Kidney epithelial cell (primary cell): Measurements from ENCODE around the gene ASB6. TPM values are rescaled to one million over a fixed set of nuclear protein-coding genes. Genes with fewer than 3 reads are reported as not detected.
"Not testable (repeated sequence)": the region's sequence is repeated elsewhere in the genome, so short reads cannot be mapped to it uniquely, and the experiment has no call there.

Experiments used
- DNase-seq: peaks from one replicate; pipeline ENCODE4 v3.0.0-alpha.2; 2010; ENCODE audit warnings: low read depth
- H3K27me3 ChIP-seq: 2 replicates; pipeline ENCODE4 v1.6.0; 2011; ENCODE audit warnings: low read length; ENCODE audit not compliant: control insufficient read depth, insufficient read depth
- H3K36me3 ChIP-seq: 2 replicates; pipeline ENCODE4 v1.5.1; 2011; ENCODE audit warnings: low read length; ENCODE audit not compliant: control insufficient read depth, insufficient read depth
- H3K4me3 ChIP-seq: 2 replicates; pipeline ENCODE4 v1.5.1; 2011; ENCODE audit warnings: low read depth, mild to moderate bottlenecking, control low read depth, low read length
- total RNA-seq: library from RNA; depleted of rRNA; stranded (reverse); fragments of >200 nt; gene quantifications from 2 replicates; pipeline ENCODE4 v1.2.3, GENCODE V29; 2015
- TF ChIP-seq, protein P1 (sequence below): IDR thresholded peaks from 2 replicates; pipeline ENCODE4 v1.5.1; 2011; ENCODE audit warnings: mild to moderate bottlenecking, moderate library complexity, low read length, control low read depth, inconsistent platforms; ENCODE audit not compliant: insufficient read depth, poor library complexity, severe bottlenecking

The ASB6 gene
- total RNA-seq, 1 donor from 2014 or later: 27.0 TPM

DNA sequence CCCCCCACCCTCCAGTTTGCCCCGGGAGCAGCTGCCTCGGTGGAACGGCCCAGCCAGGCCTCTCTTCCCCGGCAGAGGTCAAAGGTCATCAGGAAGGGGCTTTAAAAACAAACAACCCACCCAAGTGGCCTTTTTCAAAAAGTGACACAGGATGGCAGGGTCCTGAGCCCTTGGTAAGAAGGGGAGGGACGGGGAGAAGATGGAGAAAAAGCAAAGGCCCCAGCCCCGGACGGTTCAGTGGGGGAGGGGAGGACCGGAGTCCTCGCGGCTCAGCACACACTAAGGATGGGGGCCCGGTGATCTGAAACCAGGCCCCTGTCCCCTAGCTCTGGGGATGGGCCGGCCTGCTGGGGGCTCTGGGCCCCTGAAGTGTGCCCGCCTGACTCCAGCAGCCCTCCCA is 24.6 kb upstream of the ASB6 start:
- DNase-seq: no peak
- Histone ChIP-seq H3K36me3 (no peaks in the 10 kb centered on the region), H3K4me3 (no peak overlapping the region), H3K27me3 (peaks cover 33% of the 10 kb centered on the region)
- TF ChIP-seq, protein P1, sequence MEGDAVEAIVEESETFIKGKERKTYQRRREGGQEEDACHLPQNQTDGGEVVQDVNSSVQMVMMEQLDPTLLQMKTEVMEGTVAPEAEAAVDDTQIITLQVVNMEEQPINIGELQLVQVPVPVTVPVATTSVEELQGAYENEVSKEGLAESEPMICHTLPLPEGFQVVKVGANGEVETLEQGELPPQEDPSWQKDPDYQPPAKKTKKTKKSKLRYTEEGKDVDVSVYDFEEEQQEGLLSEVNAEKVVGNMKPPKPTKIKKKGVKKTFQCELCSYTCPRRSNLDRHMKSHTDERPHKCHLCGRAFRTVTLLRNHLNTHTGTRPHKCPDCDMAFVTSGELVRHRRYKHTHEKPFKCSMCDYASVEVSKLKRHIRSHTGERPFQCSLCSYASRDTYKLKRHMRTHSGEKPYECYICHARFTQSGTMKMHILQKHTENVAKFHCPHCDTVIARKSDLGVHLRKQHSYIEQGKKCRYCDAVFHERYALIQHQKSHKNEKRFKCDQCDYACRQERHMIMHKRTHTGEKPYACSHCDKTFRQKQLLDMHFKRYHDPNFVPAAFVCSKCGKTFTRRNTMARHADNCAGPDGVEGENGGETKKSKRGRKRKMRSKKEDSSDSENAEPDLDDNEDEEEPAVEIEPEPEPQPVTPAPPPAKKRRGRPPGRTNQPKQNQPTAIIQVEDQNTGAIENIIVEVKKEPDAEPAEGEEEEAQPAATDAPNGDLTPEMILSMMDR: no peak

DNA sequence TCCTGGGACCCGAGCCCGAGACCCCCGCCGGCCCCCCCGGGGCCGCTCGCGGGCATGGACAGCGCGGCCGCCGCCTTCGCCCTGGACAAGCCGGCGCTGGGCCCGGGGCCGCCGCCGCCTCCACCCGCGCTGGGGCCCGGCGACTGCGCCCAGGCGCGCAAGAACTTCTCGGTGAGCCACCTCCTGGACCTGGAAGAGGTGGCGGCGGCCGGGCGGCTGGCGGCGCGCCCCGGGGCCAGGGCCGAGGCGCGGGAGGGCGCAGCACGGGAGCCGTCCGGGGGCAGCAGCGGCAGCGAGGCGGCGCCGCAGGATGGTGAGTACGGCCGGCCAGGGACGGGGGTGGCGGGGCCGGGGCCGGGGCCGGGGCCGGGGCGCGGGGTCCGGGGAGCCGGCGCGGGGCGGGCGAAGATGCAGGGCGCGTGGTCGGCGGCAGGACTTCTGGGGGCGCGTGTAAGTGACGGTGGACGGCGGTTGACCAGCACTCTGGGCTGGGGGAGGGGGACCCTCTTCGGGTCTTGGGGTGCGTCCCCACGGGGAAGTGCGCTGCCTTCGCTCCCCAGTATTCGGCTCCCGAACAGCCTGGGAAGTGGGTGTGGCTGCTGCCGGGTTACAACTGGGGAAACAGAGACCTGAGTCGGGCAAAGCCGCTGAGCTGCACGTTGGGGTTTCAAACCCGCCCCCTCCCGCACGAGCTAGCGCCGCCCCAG is 24.0 kb upstream of the ASB6 start:
- TF ChIP-seq, protein P1: no peak
- peaks cover 33% of the 10 kb centered on the region for H3K27me3 ChIP-seq
- no peak for DNase-seq
- H3K4me3 ChIP-seq: peak overlapping the region; percentile 18
- H3K36me3 ChIP-seq: no peaks in the 10 kb centered on the region

DNA sequence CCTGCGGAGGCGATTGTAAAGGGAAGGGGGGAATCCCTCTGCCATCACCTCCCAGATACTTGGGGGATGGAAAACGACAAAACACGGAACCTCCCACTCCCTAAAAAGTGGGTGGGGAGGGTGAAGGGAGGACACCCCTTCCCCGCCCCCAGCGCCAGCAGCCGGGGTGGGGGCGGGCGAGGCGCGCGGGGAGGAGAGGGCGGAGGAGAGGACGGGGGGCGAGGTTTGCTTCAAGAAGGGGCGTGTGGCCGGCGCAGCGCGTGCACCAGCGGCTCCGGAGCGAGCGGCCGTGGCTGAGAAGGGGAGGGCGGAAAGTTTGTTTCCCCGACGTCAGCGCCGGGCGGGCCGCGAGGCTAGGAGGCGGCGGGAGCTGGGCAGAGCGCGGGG is 23.4 kb upstream of the ASB6 start, which contains the start of gene PRRX2:
Gene PRRX2, plus strand, starts transcription at position 259 of the 387 bp plus-strand sequence. CDS start 221 bp downstream, outside the sequence.
- peak within 1 kb of the TSS; percentile 18 for H3K4me3 ChIP-seq
- peaks cover 33% of the 10 kb centered on the region for H3K27me3 ChIP-seq
- TF ChIP-seq, protein P1: no peak
- DNase-seq: no peak
- no peaks in the 10 kb centered on the region for H3K36me3 ChIP-seq

DNA sequence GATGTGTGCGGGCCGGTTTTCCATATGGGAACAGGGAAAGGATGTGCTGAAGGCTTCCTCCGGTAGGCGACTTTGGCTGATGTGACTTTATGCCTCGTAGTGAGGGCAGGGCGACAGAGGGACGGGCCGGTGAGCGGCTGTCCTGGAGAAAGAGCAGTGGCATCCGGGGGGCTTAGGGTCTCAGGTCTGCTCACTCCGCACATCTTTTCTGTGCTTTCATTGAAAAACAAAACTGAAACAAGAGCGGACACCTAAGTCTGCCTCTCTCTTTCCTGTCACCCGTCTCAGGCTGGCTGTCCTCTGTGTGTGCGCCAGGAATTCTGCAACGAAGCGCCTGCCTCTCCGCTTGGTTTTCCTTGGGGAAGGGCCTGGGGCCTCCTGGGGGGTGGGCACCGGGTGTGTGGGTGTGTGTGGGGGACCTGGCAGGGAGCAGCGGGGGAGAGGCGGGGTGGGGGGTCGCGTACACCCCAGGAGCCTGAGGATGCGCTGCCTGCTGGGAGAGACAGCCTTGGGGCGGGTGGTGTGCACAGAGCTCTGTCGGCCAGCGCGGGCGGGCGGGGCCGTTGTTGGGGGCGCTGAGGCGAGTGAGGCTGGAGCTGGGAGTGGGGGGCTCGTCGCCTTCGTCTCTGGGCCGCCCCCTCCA is 22.9 kb upstream of the ASB6 start:
- TF ChIP-seq, protein P1: no peak
- H3K4me3 ChIP-seq: no peak overlapping the region
- no peaks in the 10 kb centered on the region for H3K36me3 ChIP-seq
- DNase-seq: no peak
- H3K27me3 ChIP-seq: peaks cover 33% of the 10 kb centered on the region

DNA sequence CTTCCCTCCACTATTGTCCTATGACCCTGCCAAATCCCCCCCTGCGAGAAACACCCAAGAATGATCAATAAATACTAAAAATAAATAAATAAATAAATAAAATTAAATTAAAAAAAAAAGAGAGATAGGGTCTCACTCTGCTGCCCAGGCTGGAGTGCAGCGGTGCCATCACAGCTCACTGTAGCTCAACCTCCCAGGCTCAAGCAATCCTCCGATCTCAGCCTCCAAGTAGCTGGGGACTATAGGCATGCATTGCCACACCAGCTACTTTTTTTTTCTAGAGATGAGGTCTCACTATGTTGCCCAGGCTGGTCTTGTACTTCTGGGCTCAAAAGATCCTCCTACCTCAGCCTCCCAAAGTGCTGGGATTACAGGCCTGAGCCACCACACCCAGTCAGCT is 20.3 kb upstream of the ASB6 start:
- H3K27me3 ChIP-seq: peaks cover 26% of the 10 kb centered on the region
- DNase-seq: not testable (repeated sequence)

DNA sequence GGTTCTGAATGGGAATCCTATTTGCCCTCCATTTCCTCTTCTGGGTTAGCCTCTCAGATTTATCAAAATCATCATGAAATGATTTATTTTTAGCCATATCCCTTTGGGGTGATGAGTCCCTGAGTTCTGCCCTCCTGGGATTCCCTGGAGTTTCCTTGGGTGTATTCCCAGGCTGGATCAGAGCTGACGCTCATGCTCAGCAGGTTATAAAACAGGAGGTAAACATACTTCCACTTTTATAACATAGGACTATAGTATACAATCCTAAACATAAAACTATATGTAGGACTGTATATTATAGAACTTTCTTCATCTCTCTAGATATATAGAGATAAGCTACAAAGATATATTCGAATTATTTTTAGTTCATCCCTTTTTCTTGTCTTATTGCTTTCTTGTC is 19.1 kb upstream of the ASB6 start:
- DNase-seq: no peak
- H3K27me3 ChIP-seq: peaks cover 15% of the 10 kb centered on the region
- H3K36me3 ChIP-seq: no peaks in the 10 kb centered on the region
- TF ChIP-seq, protein P1: no peak
- H3K4me3 ChIP-seq: no peak overlapping the region

More for the DNA sequence above, 20.3 kb upstream of the ASB6 start:
- not testable (repeated sequence) for H3K4me3 ChIP-seq, H3K36me3 ChIP-seq
